Tibial nerve (tissue), 4 donors: ENCODE results near the gene CEP112.

ENCODE experiments used
- EP300 ChIP-seq, 2 donors: sonication (generic); formaldehyde crosslinking; IDR thresholded peaks; one replicate each; pipeline ENCODE4 v1.6.1; 2017; ENCODE audit warnings: antibody characterized with exemption in 2 of 2, mild to moderate bottlenecking in 1 of 2
- POLR2A ChIP-seq, 2 donors: fragments of 450-650 bp; IDR thresholded peaks; one replicate each; pipeline ENCODE4 v1.6.1; 2017; ENCODE audit warnings: antibody characterized with exemption in 2 of 2, mild to moderate bottlenecking in 2 of 2, moderate library complexity in 2 of 2
- TF ChIP-seq, protein P1 (sequence below), 5 experiments: fragments of 200-600 bp in 3 of 5; fragments of 450-650 bp in 2 of 5; sonication (generic) in 3 of 5; IDR thresholded peaks; one replicate each; pipeline ENCODE4 v1.5.1; 2016 to 2019; ENCODE audit warnings: antibody characterized with exemption in 5 of 5, mild to moderate bottlenecking in 3 of 5, moderate library complexity in 2 of 5

DNA sequence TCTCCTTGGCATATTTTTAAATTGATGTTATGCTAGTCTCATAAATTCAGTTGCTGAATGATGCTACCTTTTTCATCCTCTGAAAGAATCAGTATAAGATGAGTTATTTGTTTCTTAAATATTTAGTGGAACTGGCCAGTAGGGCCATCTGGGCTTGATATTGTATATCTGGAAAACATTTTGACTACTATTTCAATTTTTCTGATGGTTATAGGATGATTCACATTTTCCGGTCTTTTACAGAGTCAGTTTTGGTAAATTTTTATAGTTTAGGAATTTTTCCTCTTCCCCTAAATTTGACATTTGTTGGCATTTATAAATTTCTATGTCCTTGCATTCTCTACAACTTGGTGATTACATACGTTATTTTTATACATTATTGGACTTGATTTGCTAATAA lies 334.2 kb downstream of the CEP112 start:
- no peak for TF ChIP-seq POLR2A (IDR thresholded peaks at IDR 0.05)
- TF ChIP-seq, protein P1, sequence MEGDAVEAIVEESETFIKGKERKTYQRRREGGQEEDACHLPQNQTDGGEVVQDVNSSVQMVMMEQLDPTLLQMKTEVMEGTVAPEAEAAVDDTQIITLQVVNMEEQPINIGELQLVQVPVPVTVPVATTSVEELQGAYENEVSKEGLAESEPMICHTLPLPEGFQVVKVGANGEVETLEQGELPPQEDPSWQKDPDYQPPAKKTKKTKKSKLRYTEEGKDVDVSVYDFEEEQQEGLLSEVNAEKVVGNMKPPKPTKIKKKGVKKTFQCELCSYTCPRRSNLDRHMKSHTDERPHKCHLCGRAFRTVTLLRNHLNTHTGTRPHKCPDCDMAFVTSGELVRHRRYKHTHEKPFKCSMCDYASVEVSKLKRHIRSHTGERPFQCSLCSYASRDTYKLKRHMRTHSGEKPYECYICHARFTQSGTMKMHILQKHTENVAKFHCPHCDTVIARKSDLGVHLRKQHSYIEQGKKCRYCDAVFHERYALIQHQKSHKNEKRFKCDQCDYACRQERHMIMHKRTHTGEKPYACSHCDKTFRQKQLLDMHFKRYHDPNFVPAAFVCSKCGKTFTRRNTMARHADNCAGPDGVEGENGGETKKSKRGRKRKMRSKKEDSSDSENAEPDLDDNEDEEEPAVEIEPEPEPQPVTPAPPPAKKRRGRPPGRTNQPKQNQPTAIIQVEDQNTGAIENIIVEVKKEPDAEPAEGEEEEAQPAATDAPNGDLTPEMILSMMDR (IDR thresholded peaks at IDR 0.05) = no peak
- no peak for TF ChIP-seq EP300 (IDR thresholded peaks at IDR 0.05)
